ENCODE data around the gene AFAP1. TPM values are rescaled to one million over a fixed set of nuclear protein-coding genes. Genes with fewer than 3 reads are reported as not detected.

Gene AFAP1
- total RNA-seq, 2 donors from 2014 or later = 32.1 to 40.1 TPM

DNA sequence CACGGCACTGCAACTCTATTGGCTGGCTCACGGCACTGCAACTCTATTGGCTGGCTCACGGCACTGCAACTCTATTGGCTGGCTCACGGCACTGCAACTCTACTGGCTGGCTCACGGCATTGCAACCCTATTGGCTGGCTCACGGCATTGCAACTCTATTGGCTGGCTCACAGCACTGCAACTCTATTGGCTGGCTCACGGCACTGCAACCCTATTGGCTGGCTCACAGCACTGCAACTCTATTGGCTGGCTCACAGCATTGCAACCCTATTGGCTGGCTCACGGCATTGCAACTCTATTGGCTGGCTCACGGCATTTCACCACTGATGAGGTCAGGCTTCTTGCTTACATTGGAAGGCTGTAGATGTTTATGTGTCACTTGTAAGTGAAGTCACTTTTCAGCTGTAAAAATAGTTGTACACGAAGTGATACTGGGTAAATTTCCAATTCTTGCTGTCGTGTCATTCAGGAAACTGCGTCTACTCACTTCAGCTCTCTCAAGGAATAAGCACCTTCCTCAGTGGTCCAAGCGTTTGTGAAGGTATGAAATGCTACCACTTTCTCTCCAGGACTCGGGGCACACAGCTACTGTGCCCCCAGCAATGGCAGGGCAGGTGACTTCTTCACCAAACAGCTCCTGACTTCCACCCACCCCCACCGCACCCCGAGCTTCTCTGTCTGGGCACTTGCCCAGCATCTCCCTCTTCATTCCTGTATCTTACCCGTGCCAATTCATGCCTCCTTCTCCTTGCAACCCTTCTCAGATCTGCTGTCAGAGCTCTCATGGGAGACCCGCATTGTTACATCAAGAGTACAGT is 141.3 kb downstream of the AFAP1 start:
- peak; percentile 71 for ATAC-seq (ENCODE audit: insufficient number of reproducible peaks, low FRiP score, low read depth)
- peaks cover 7% of the 10 kb centered on the region for H3K36me3 ChIP-seq
- no peak for TF ChIP-seq CTCF (IDR thresholded peaks at IDR 0.05)

GRCh38 chr4:7797330-7797729 is 142.3 kb downstream of the AFAP1 start:
- no peak for ATAC-seq (ENCODE audit: insufficient number of reproducible peaks, low FRiP score, low read depth)
- DNase-seq (ENCODE audit: low spot score) = no peak

More for the DNA sequence above, 141.3 kb downstream of the AFAP1 start:
- Histone ChIP-seq H3K9me3 (no peaks in the 10 kb centered on the region), H3K27ac (peak overlapping the region; percentile 30 to 62), H3K4me3 (peak overlapping the region; percentile 25), H3K27me3 (replicated peaks; ENCODE audit: insufficient read depth) (no peaks in the 10 kb centered on the region), H3K4me1 (ENCODE audit: control insufficient read depth in 1 of 2, low read depth in 2 of 2) (peaks cover 6 to 10% of the 10 kb centered on the region in 2 donors)
- no peak for DNase-seq (ENCODE audit: low spot score)

DNA sequence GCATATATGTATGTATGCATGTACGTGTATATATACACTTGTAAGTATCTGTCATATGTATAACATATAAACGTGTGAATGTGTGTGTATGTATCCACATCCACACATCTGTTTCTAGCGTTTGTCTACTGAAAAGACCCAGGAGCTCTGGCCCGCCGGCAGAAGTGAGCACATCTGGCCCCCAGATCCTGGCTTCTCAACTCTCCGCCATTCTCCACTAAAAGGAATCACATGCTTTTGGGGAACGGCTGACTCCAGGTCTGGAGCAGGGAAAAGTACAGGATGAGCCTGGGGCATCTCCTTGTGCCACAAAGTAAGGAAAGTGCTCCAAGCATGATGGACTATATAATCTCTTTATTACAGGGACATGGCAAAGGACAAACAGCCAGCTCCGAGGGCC is 143.7 kb downstream of the AFAP1 start:
- H3K27ac ChIP-seq = no peak overlapping the region
- no peak for ATAC-seq (ENCODE audit: insufficient number of reproducible peaks, low FRiP score, low read depth)
- no peak for TF ChIP-seq CTCF (IDR thresholded peaks at IDR 0.05)
- H3K4me3 ChIP-seq = no peak overlapping the region
- no peak for DNase-seq (ENCODE audit: low spot score)
- H3K4me1 ChIP-seq (ENCODE audit: control insufficient read depth in 1 of 2, low read depth in 2 of 2) = peaks cover 10 to 23% of the 10 kb centered on the region in 2 donors
- H3K27me3 ChIP-seq (replicated peaks; ENCODE audit: insufficient read depth) = no peaks in the 10 kb centered on the region
- H3K36me3 ChIP-seq = peaks cover 7% of the 10 kb centered on the region
- no peaks in the 10 kb centered on the region for H3K9me3 ChIP-seq

More at GRCh38 chr4:7797330-7797729, 142.3 kb downstream of the AFAP1 start:
- H3K27me3 ChIP-seq (replicated peaks; ENCODE audit: insufficient read depth) = no peaks in the 10 kb centered on the region
- H3K4me1 ChIP-seq (ENCODE audit: control insufficient read depth in 1 of 2, low read depth in 2 of 2) = peaks cover 10 to 20% of the 10 kb centered on the region in 2 donors
- no peak for TF ChIP-seq CTCF (IDR thresholded peaks at IDR 0.05)
- no peak overlapping the region for H3K4me3 ChIP-seq
- H3K9me3 ChIP-seq = no peaks in the 10 kb centered on the region
- peaks cover 7% of the 10 kb centered on the region for H3K36me3 ChIP-seq
- no peak overlapping the region for H3K27ac ChIP-seq

DNA sequence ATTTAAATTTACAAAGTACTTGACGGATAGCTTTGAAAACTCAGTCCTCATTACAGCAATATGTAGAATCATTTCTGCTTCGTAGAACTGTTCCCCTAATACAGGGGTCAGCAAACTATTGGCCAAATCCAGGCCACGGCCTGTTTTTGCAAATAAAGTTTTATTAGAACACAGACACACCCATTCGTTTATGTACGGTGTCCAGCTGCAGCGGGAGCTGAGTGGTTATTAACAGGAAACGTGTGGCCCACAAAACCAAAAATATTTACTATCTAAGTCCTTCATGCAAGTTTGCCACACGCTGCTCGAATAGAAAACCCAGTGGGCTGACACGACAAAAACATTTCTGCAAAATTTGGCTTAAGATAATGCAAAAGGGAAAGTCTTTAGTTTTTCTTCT is 146.5 kb downstream of the AFAP1 start:
- no peak for DNase-seq (ENCODE audit: low spot score)

More for the DNA sequence above, 146.5 kb downstream of the AFAP1 start:
- Histone ChIP-seq H3K9me3 (no peaks in the 10 kb centered on the region), H3K27ac (no peak overlapping the region), H3K36me3 (no peaks in the 10 kb centered on the region), H3K4me1 (ENCODE audit: control insufficient read depth in 1 of 2, low read depth in 2 of 2) (peaks cover 10 to 22% of the 10 kb centered on the region in 2 donors), H3K4me3 (no peak overlapping the region), H3K27me3 (replicated peaks; ENCODE audit: insufficient read depth) (no peaks in the 10 kb centered on the region)
- ATAC-seq (ENCODE audit: insufficient number of reproducible peaks, low FRiP score, low read depth) = no peak
- no peak for TF ChIP-seq CTCF (IDR thresholded peaks at IDR 0.05)

Measured in thoracic aorta (tissue), 2 donors.